GM18505 (cell line): ENCODE results near the gene HDHD2.

Source experiments
- ATAC-seq: cut with Tn5 transposase; IDR thresholded peaks from one replicate; pipeline ENCODE4 v1.9.1; 2021; ENCODE audit not compliant: unreplicated experiment
- POLR2A ChIP-seq: IDR thresholded peaks from 4 replicates; pipeline ENCODE4 v1.6.1; 2011; ENCODE audit warnings: borderline replicate concordance; ENCODE audit not compliant: insufficient read depth, insufficient read length; ENCODE audit errors: extremely low read depth

Gene HDHD2

GRCh38 chr18:47063096-47063495 lies 87.2 kb downstream of the HDHD2 start:
- no peak for TF ChIP-seq POLR2A
- ATAC-seq, result no peak

GRCh38 chr18:47062471-47062870 lies 87.8 kb downstream of the HDHD2 start:
- no peak for ATAC-seq
- TF ChIP-seq POLR2A, result no peak
